SK-N-SH treated with all-trans-retinoic acid at 6 μM for 48 hours (cell line): ENCODE measurements around the gene RTL3.

Experiments
- ARNTL ChIP-seq: fragments of 450-650 bp; formaldehyde crosslinking; IDR thresholded peaks from 2 replicates; pipeline ENCODE4 v1.5.0; 2020; ENCODE audit warnings: low read depth, mild to moderate bottlenecking, moderate library complexity, borderline replicate concordance
- GLIS3 ChIP-seq: fragments of 250-450 bp; sonication (Bioruptor Pico); IDR thresholded peaks from 2 replicates; pipeline ENCODE4 v1.5.0; 2020; ENCODE audit warnings: mild to moderate bottlenecking, moderate library complexity
- PPARA ChIP-seq: fragments of 250-450 bp; sonication (Bioruptor Pico); IDR thresholded peaks from 2 replicates; pipeline ENCODE4 v1.5.0; 2020; ENCODE audit warnings: mild to moderate bottlenecking, borderline replicate concordance
- ZFP3 ChIP-seq: fragments of 250-450 bp; sonication (Bioruptor Pico); IDR thresholded peaks from 2 replicates; pipeline ENCODE4 v1.5.0; 2020; ENCODE audit warnings: mild to moderate bottlenecking, moderate library complexity
- ZNF70 ChIP-seq: fragments of 450-650 bp; formaldehyde crosslinking; IDR thresholded peaks from 2 replicates; pipeline ENCODE4 v1.5.0; 2020; ENCODE audit warnings: mild to moderate bottlenecking, moderate library complexity

- TF ChIP-seq ZFP3 (CRISPR knock-in tag) (no peak), GLIS3 (CRISPR knock-in tag) (no peak), ARNTL (CRISPR knock-in tag) (no peak), PPARA (CRISPR knock-in tag) (no peak), ZNF70 (CRISPR knock-in tag) (no peak)
Measured at GRCh38 chrX:78693536-78693935, 34.4 kb upstream of the RTL3 start.
